IMR-90 (cell line): ENCODE measurements around the gene ASB7. TPM values are rescaled to one million over a fixed set of nuclear protein-coding genes. Genes with fewer than 3 reads are reported as not detected.

ENCODE experiments used
- ATAC-seq: fragments of 200-7000 bp; cut with Tn5 transposase; 2 replicates; pipeline ENCODE4 v1.9.1; 2020; ENCODE audit warnings: low read depth, mild to moderate bottlenecking, moderate library complexity
- BruUV-seq: library from RNA; stranded (reverse); fragments of 400-500 nt; replicated peaks from 2 replicates; lab custom pipeline; 2021; lab: Mats Ljungman, UMichigan
- CTCF ChIA-PET: fragments of 300-600 bp; formaldehyde crosslinking; extraction: SDS; loops from one replicate; lab custom pipeline; 2021; ENCODE audit warnings: antibody characterized with exemption; lab: Yijun Ruan, JAX
- POLR2A ChIA-PET: fragments of 300-600 bp; sonication (Branson Sonifier 250); formaldehyde crosslinking; loops from one replicate; lab custom pipeline; 2022; ENCODE audit warnings: antibody characterized with exemption; ENCODE audit not compliant: unreplicated experiment; lab: Charles Lee
- DNase-seq: peaks from one replicate; pipeline ENCODE4 v3.0.0; 2013
- H2AFZ ChIP-seq: replicated peaks from 2 replicates; pipeline ENCODE3; 2013; ENCODE audit warnings: low read length, mild to moderate bottlenecking; ENCODE audit not compliant: poor library complexity
- H2AK5ac ChIP-seq: 2 replicates; pipeline ENCODE4 v1.6.1; 2013; ENCODE audit warnings: low read depth, low read length, inconsistent platforms
- H2AK9ac ChIP-seq: replicated peaks from 2 replicates; pipeline ENCODE3; 2013; ENCODE audit warnings: mild to moderate bottlenecking, low read depth, low read length, moderate library complexity; ENCODE audit not compliant: poor library complexity
- H2BK120ac ChIP-seq: 2 replicates; pipeline ENCODE4 v1.6.1; 2013; ENCODE audit warnings: low read depth, low read length, inconsistent platforms
- H2BK15ac ChIP-seq: 3 replicates; pipeline ENCODE4 v1.6.1; 2013; ENCODE audit warnings: low read depth, low read length, inconsistent platforms
- H2BK20ac ChIP-seq: 2 replicates; pipeline ENCODE4 v1.6.1; 2013; ENCODE audit warnings: low read depth, mild to moderate bottlenecking, inconsistent platforms, low read length, moderate library complexity
- H2BK5ac ChIP-seq: 2 replicates; pipeline ENCODE4 v1.6.1; 2013; ENCODE audit warnings: mild to moderate bottlenecking, low read depth, low read length, inconsistent platforms; ENCODE audit not compliant: poor library complexity, severe bottlenecking
- H3K14ac ChIP-seq: replicated peaks from 2 replicates; pipeline ENCODE4 v1.6.1; 2013; ENCODE audit warnings: low read depth, low read length, inconsistent platforms
- H3K18ac ChIP-seq: 2 replicates; pipeline ENCODE4 v1.6.1; 2013; ENCODE audit warnings: low read depth, low read length, control low read depth
- H3K23ac ChIP-seq: 2 replicates; pipeline ENCODE4 v1.6.1; 2013; ENCODE audit warnings: low read depth, low read length, inconsistent platforms
- H3K27ac ChIP-seq: 2 replicates; pipeline ENCODE4 v1.5.1; 2013; ENCODE audit warnings: mild to moderate bottlenecking, control low read depth, low read length; ENCODE audit not compliant: insufficient read depth
- H3K27me3 ChIP-seq: 2 replicates; pipeline ENCODE4 v1.6.1; 2013; ENCODE audit warnings: low read length; ENCODE audit not compliant: control insufficient read depth, insufficient read depth
- H3K36me3 ChIP-seq: 2 replicates; pipeline ENCODE4 v1.6.1; 2013; ENCODE audit warnings: low read length, mixed read lengths; ENCODE audit not compliant: control insufficient read depth, insufficient read depth
- H3K4ac ChIP-seq: 2 replicates; pipeline ENCODE4 v1.6.1; 2013; ENCODE audit warnings: low read depth, low read length, inconsistent platforms
- H3K4me1 ChIP-seq: 2 replicates; pipeline ENCODE4 v1.6.1; 2013; ENCODE audit warnings: low read length, mixed read lengths; ENCODE audit not compliant: control insufficient read depth, insufficient read depth
- H3K4me2 ChIP-seq: 2 replicates; pipeline ENCODE4 v1.6.1; 2013; ENCODE audit warnings: low read depth, mild to moderate bottlenecking, control low read depth, low read length, moderate library complexity
- H3K4me3 ChIP-seq: 2 replicates; pipeline ENCODE4 v1.5.1; 2013; ENCODE audit warnings: low read depth, mild to moderate bottlenecking, control low read depth, low read length, moderate library complexity; ENCODE audit not compliant: insufficient read depth
- H3K56ac ChIP-seq: 2 replicates; pipeline ENCODE4 v1.6.1; 2013; ENCODE audit warnings: low read length, inconsistent platforms; ENCODE audit not compliant: insufficient read depth; ENCODE audit errors: extremely low read depth
- H3K79me1 ChIP-seq, 2 experiments: 2 replicates each; pipeline ENCODE4 v1.6.1; 2013; ENCODE audit warnings: low read length in 2 of 2, inconsistent platforms in 1 of 2, low read depth in 1 of 2
- H3K9ac ChIP-seq: 2 replicates; pipeline ENCODE4 v1.6.1; 2013; ENCODE audit warnings: low read depth, low read length, control low read depth
- H3K9me1 ChIP-seq: 2 replicates; pipeline ENCODE4 v1.6.1; 2013; ENCODE audit warnings: low read length, inconsistent platforms; ENCODE audit not compliant: insufficient read depth
- H3K9me3 ChIP-seq: 2 replicates; pipeline ENCODE4 v1.6.1; 2013; ENCODE audit warnings: low read length; ENCODE audit not compliant: control insufficient read depth, insufficient read depth
- H4K20me1 ChIP-seq: 2 replicates; pipeline ENCODE4 v1.6.1; 2013; ENCODE audit warnings: low read length, inconsistent platforms; ENCODE audit not compliant: insufficient read depth
- H4K5ac ChIP-seq: 2 replicates; pipeline ENCODE4 v1.6.1; 2013; ENCODE audit warnings: mild to moderate bottlenecking, low read depth, low read length, control low read depth
- H4K8ac ChIP-seq, 2 experiments: 2 replicates each; pipeline ENCODE4 v1.6.1; 2013; ENCODE audit warnings: low read depth in 2 of 2, low read length in 2 of 2, control low read depth in 1 of 2, inconsistent platforms in 1 of 2
- H4K91ac ChIP-seq: 2 replicates; pipeline ENCODE4 v1.6.1; 2013; ENCODE audit warnings: low read depth, low read length, inconsistent platforms; ENCODE audit not compliant: insufficient read depth
- RFX5 ChIP-seq: IDR thresholded peaks from 2 replicates; pipeline ENCODE4 v1.8.0; 2012; ENCODE audit warnings: low read depth, mild to moderate bottlenecking, low read length, moderate library complexity
- SMC3 ChIP-seq: fragments of 150-350 bp; IDR thresholded peaks from 2 replicates; pipeline ENCODE4 v1.6.1; 2016; ENCODE audit warnings: low read depth, mild to moderate bottlenecking, antibody characterized with exemption, low read length, moderate library complexity
- WGBS, 2 experiments: methylation state at CpG; one replicate each; pipeline versions ENCODE4 v1.1.5 to v1.1.7; 2013; ENCODE audit warnings: missing lambda C conversion rate in 2 of 2; ENCODE audit not compliant: insufficient read length in 1 of 2; ENCODE audit errors: extremely low coverage in 2 of 2; 5-methylcytosine and 5-hydroxymethylcytosine counted together
- dilution Hi-C: fragments of 300-500 bp; cut with HindIII; formaldehyde crosslinking; loops from one replicate; pipeline ENCODE4 v1.14.3; 2018; ENCODE audit warnings: low sequenced_read_pairs; ENCODE audit not compliant: unreplicated experiment
- in situ Hi-C: fragments of 300-500 bp; cut with MboI; formaldehyde crosslinking; loops from 3 replicates; pipeline ENCODE4 v1.14.3; 2019; ENCODE audit warnings: low sequenced_read_pairs, inconsistent platforms, mixed read lengths
- intact Hi-C: fragments of 100-400 bp; cut with micrococcal nuclease; formaldehyde crosslinking; loops from 2 replicates; pipeline ENCODE4 v1.10.0; 2022
- polyA plus RNA-seq, 3 experiments: library from polyadenylated mRNA; depleted of rRNA; stranded (reverse); fragments of >200 nt; gene quantifications; 2 replicates each; pipeline ENCODE4 v1.2.3, GENCODE V29; 2012; ENCODE audit warnings: low replicate concordance in 1 of 3
- total RNA-seq: library from RNA; depleted of rRNA; stranded (reverse); fragments of >200 nt; gene quantifications from 2 replicates; pipeline ENCODE4 v1.2.3, GENCODE V29; 2012

ASB7 gene
- total and polyA plus RNA-seq, 2 of the 4 experiments (the other 2 are of a cell fraction), result 7.7 to 16.7 TPM

DNA sequence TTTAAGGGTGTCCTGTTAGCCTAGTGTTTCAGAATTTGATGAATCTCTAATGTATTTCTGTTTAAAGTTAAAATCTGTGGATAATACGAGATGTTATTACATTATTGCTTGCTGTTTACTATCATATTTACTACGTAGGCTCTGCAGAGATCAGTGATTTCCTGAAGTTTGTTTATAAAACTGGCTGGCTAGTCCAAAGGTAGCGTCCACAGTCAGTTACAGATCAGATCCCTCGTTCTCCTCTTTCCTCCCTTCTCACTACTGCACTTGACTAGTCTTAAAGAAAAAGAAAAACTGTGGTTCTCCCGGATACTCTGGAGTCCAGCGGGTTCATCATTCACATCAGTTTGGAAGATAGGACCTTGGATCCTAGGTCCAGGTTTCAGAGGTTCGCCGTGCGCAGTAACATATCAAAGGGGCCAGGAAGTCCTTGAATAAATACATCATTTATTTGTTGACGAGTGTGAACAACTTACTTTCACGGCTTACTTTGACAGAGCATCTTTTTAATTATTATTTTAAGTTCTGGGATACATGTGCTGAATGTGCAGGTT, 35.9 kb downstream of the ASB7 start:
- H3K4me2 ChIP-seq, result no peak overlapping the region
- intact Hi-C loops (no loop called here), in situ Hi-C loops (loop anchor here (5.0 to 10.0 kb wide), 2 partner anchors 369 to 627 kb away; no protein-coding TSS in a partner anchor), dilution Hi-C loops (loop anchor here (25.0 kb wide), 1 partner anchor 374 kb away; no protein-coding TSS in a partner anchor)
- H3K27ac ChIP-seq, result no peak overlapping the region
- ChIA-PET CTCF (interaction anchor here (0.7 kb wide), 1 partner anchor 629 kb away, joined by 3 read pairs; no protein-coding TSS in a partner anchor), POLR2A (no interaction called here)
- H2BK120ac ChIP-seq, result no peak overlapping the region
- no peak overlapping the region for H2BK20ac ChIP-seq
- H4K8ac ChIP-seq, result no peak overlapping the region
- H2AK9ac ChIP-seq, result no peak overlapping the region
- no peak overlapping the region for H3K18ac ChIP-seq
- no peaks in the 10 kb centered on the region for H3K9me1 ChIP-seq
- no peak overlapping the region for H3K56ac ChIP-seq
- no peak overlapping the region for H4K91ac ChIP-seq
- TF ChIP-seq RFX5 (no peak), SMC3 (no peak)
- no peak for ATAC-seq
- peaks cover 24 to 48% of the 10 kb centered on the region in 2 experiments for H3K79me1 ChIP-seq
- H3K27me3 ChIP-seq, result no peaks in the 10 kb centered on the region
- H3K9me3 ChIP-seq, result no peaks in the 10 kb centered on the region
- H2AK5ac ChIP-seq, result no peak overlapping the region
- no peak overlapping the region for H4K5ac ChIP-seq
- H3K9ac ChIP-seq, result no peak overlapping the region
- no peaks in the 10 kb centered on the region; the same call in 1 of the 2 replicates for H3K4me1 ChIP-seq
- H2AFZ ChIP-seq, result no peak overlapping the region
- no peak overlapping the region for H3K14ac ChIP-seq
- no peaks in the 10 kb centered on the region for H3K36me3 ChIP-seq
- H3K4me3 ChIP-seq, result no peak overlapping the region
- WGBS, 2 experiments, result no CpG with 5 or more reads among the region's 11 CpGs
- H3K4ac ChIP-seq, result no peak overlapping the region
- DNase-seq, result no peak
- peaks cover 4% of the 10 kb centered on the region; the same call in 1 of the 2 replicates for H4K20me1 ChIP-seq
- no peak overlapping the region for H2BK5ac ChIP-seq
- H3K23ac ChIP-seq, result no peak overlapping the region
- no peak overlapping the region for H2BK15ac ChIP-seq
- BruUV-seq, result no TSS peak
